Measurements from ENCODE around the gene BARHL1. TPM values are rescaled to one million over a fixed set of nuclear protein-coding genes. Genes with fewer than 3 reads are reported as not detected.

BARHL1 gene
- total and polyA plus RNA-seq, 2 experiments from 2014 or later = not detected

- no peaks in the 10 kb centered on the region for H3K4me1 ChIP-seq (ENCODE audit: low read depth)
- no peak overlapping the region for H3K27ac ChIP-seq
- no peak overlapping the region for H3K4me3 ChIP-seq
- no peaks in the 10 kb centered on the region for H3K9me3 ChIP-seq (ENCODE audit: low read depth)
- peaks cover 15% of the 10 kb centered on the region for H3K36me3 ChIP-seq
- no peak for TF ChIP-seq CTCF (IDR thresholded peaks at IDR 0.05; ENCODE audit: low read depth, low read length)
- no peaks in the 10 kb centered on the region for H3K27me3 ChIP-seq
- DNase-seq (ENCODE audit: low read depth in 1 of 2, low spot score in 1 of 2) = no peak
These were observed 48.4 kb downstream of the BARHL1 start for GRCh38 chr9:132630811-132631210.

GRCh38 chr9:132631280-132631679 lies 48.9 kb downstream of the BARHL1 start:
- Histone ChIP-seq H3K27ac (no peak overlapping the region), H3K36me3 (peaks cover 15% of the 10 kb centered on the region)
- TF ChIP-seq CTCF (IDR thresholded peaks at IDR 0.05; ENCODE audit: low read depth, low read length) = no peak

GRCh38 chr9:132631685-132632084 lies 49.3 kb downstream of the BARHL1 start:
- no peak overlapping the region for H3K4me3 ChIP-seq
- TF ChIP-seq CTCF (IDR thresholded peaks at IDR 0.05; ENCODE audit: low read depth, low read length) = no peak
- no peaks in the 10 kb centered on the region for H3K9me3 ChIP-seq (ENCODE audit: low read depth)
- no peak overlapping the region for H3K27ac ChIP-seq
- peak in 1 of 2 donors; percentile 25 for DNase-seq (ENCODE audit: low read depth in 1 of 2, low spot score in 1 of 2)
- peaks cover 15% of the 10 kb centered on the region for H3K36me3 ChIP-seq
- H3K4me1 ChIP-seq (ENCODE audit: low read depth) = no peaks in the 10 kb centered on the region
- H3K27me3 ChIP-seq = no peaks in the 10 kb centered on the region

More at GRCh38 chr9:132631280-132631679, 48.9 kb downstream of the BARHL1 start:
- no peak for DNase-seq (ENCODE audit: low read depth in 1 of 2, low spot score in 1 of 2)
- Histone ChIP-seq H3K9me3 (ENCODE audit: low read depth) (no peaks in the 10 kb centered on the region), H3K4me3 (no peak overlapping the region), H3K27me3 (no peaks in the 10 kb centered on the region), H3K4me1 (ENCODE audit: low read depth) (no peaks in the 10 kb centered on the region)

- H3K4me1 ChIP-seq (ENCODE audit: low read depth) = no peaks in the 10 kb centered on the region
- H3K4me3 ChIP-seq = no peak overlapping the region
- no peaks in the 10 kb centered on the region for H3K9me3 ChIP-seq (ENCODE audit: low read depth)
- no peak for TF ChIP-seq CTCF (IDR thresholded peaks at IDR 0.05; ENCODE audit: low read depth, low read length)
- no peak overlapping the region for H3K27ac ChIP-seq
- DNase-seq (ENCODE audit: low read depth in 1 of 2, low spot score in 1 of 2) = no peak
- no peaks in the 10 kb centered on the region for H3K27me3 ChIP-seq
- peaks cover 15% of the 10 kb centered on the region for H3K36me3 ChIP-seq
These were observed 50.2 kb downstream of the BARHL1 start for GRCh38 chr9:132632413-132633129.

GRCh38 chr9:132634327-132634726 lies 51.9 kb downstream of the BARHL1 start:
- Histone ChIP-seq H3K36me3 (peaks cover 13% of the 10 kb centered on the region), H3K4me1 (ENCODE audit: low read depth) (no peaks in the 10 kb centered on the region), H3K9me3 (ENCODE audit: low read depth) (no peaks in the 10 kb centered on the region), H3K27ac (no peak overlapping the region), H3K27me3 (no peaks in the 10 kb centered on the region), H3K4me3 (no peak overlapping the region)
- no peak for DNase-seq (ENCODE audit: low read depth in 1 of 2, low spot score in 1 of 2)
- TF ChIP-seq CTCF (IDR thresholded peaks at IDR 0.05; ENCODE audit: low read depth, low read length) = no peak

All from cardiac muscle cell (in vitro differentiated cells and primary cell).